Measurements from ENCODE around the gene PSMC3IP. TPM values are rescaled to one million over a fixed set of nuclear protein-coding genes. Genes with fewer than 3 reads are reported as not detected.

PSMC3IP gene
- total RNA-seq, 1 experiment from 2014 or later = 23.3 TPM

- no peak for TF ChIP-seq ATF2 (CRISPR knock-in tag; IDR thresholded peaks at IDR 0.05; ENCODE audit: borderline replicate concordance, low read depth)
- no peak for TF ChIP-seq ZNF396 (CRISPR knock-in tag; IDR thresholded peaks at IDR 0.05; ENCODE audit: borderline replicate concordance)
- TF ChIP-seq ZNF232 (CRISPR knock-in tag; IDR thresholded peaks at IDR 0.05) = 0 out of 2 replicates have a peak, but pooled peaks have one; percentile 51
- TF ChIP-seq E2F5 (CRISPR knock-in tag; IDR thresholded peaks at IDR 0.05) = peak; percentile 99
- TF ChIP-seq ZBTB43 (CRISPR knock-in tag; IDR thresholded peaks at IDR 0.05) = peak; percentile 78; the same call in 1 of the 2 replicates
- 0 out of 2 replicates have a peak, but pooled peaks have one; percentile 13 for TF ChIP-seq NFE2L1 (CRISPR knock-in tag; IDR thresholded peaks at IDR 0.05)
These were observed at the start of gene PSMC3IP (continued) for GRCh38 chr17:42577532-42578281.

GRCh38 chr17:42623732-42624596 lies 46.4 kb upstream of the PSMC3IP start:
- Mint-ChIP-seq H3K27ac (no peak overlapping the region), H3K4me3 (no peak overlapping the region), H3K36me3 (no peaks in the 10 kb centered on the region), H3K9me3 (no peaks in the 10 kb centered on the region), H3K4me1 (peaks cover 2% of the 10 kb centered on the region; the same call in 1 of the 2 replicates), H3K27me3 (ENCODE audit: low read depth) (no peaks in the 10 kb centered on the region)
- ATAC-seq (no peak), DNase-seq (ENCODE audit: low spot score) (no peak)
- ChIA-PET POLR2A (no interaction called here), CTCF (interaction anchor here (1.1 to 2.4 kb wide), 5 partner anchors 45 to 140 kb away, joined by 3 to 9 read pairs (median 4); no protein-coding TSS in a partner anchor)
- TF ChIP-seq NFE2L1 (CRISPR knock-in tag; IDR thresholded peaks at IDR 0.05) (no peak), ZNF671 (CRISPR knock-in tag; IDR thresholded peaks at IDR 0.05) (no peak), RORB (CRISPR knock-in tag; IDR thresholded peaks at IDR 0.05) (no peak), NR1H2 (CRISPR knock-in tag; IDR thresholded peaks at IDR 0.05) (no peak), USF1 (CRISPR knock-in tag; IDR thresholded peaks at IDR 0.05) (no peak), ZSCAN18 (CRISPR knock-in tag; IDR thresholded peaks at IDR 0.05) (no peak)

GRCh38 chr17:42623271-42623670 lies 45.7 kb upstream of the PSMC3IP start:
- no peak for ATAC-seq
- no peak overlapping the region for H3K4me3 Mint-ChIP-seq
- H3K4me1 Mint-ChIP-seq = peaks cover 8% of the 10 kb centered on the region
- CTCF ChIA-PET = interaction anchor here (1.2 to 2.4 kb wide), 4 partner anchors 51 to 140 kb away, joined by 3 to 7 read pairs (median 4); no protein-coding TSS in a partner anchor
- no peaks in the 10 kb centered on the region for H3K36me3 Mint-ChIP-seq
- POLR2A ChIA-PET = no interaction called here
- H3K27ac Mint-ChIP-seq = no peak overlapping the region
- H3K27me3 Mint-ChIP-seq (ENCODE audit: low read depth) = no peaks in the 10 kb centered on the region
- no peak for DNase-seq (ENCODE audit: low spot score)
- no peaks in the 10 kb centered on the region for H3K9me3 Mint-ChIP-seq
- TF ChIP-seq HMGXB4 (CRISPR knock-in tag; IDR thresholded peaks at IDR 0.05) (no peak), NFATC4 (CRISPR knock-in tag; IDR thresholded peaks at IDR 0.05) (no peak), OVOL2 (CRISPR knock-in tag; IDR thresholded peaks at IDR 0.05; ENCODE audit: borderline replicate concordance) (no peak), TCF7 (CRISPR knock-in tag; IDR thresholded peaks at IDR 0.05; ENCODE audit: low read depth) (no peak), ZNF317 (CRISPR knock-in tag; IDR thresholded peaks at IDR 0.05; ENCODE audit: borderline replicate concordance, low read depth) (no peak), E2F4 (CRISPR knock-in tag; IDR thresholded peaks at IDR 0.05; ENCODE audit: borderline replicate concordance, low read depth) (no peak), JAZF1 (CRISPR knock-in tag; IDR thresholded peaks at IDR 0.05) (no peak), CREB1 (CRISPR knock-in tag; IDR thresholded peaks at IDR 0.05) (no peak), PRRX2 (CRISPR knock-in tag; IDR thresholded peaks at IDR 0.05) (no peak), FOXK1 (CRISPR knock-in tag; IDR thresholded peaks at IDR 0.05) (no peak), ZNF423 (CRISPR knock-in tag; IDR thresholded peaks at IDR 0.05) (no peak), ZNF219 (CRISPR knock-in tag; IDR thresholded peaks at IDR 0.05; ENCODE audit: borderline replicate concordance) (no peak)

Measured in WTC11 (cell line).